IPS DF 4.7 (cell line): ENCODE data around the gene SNRNP70.

Source experiments
- DNase-seq: peaks from one replicate; pipeline ENCODE4 v3.0.0-alpha.2; 2013; ENCODE audit warnings: low spot score; ENCODE audit errors: extremely low read depth

SNRNP70 gene

DNA sequence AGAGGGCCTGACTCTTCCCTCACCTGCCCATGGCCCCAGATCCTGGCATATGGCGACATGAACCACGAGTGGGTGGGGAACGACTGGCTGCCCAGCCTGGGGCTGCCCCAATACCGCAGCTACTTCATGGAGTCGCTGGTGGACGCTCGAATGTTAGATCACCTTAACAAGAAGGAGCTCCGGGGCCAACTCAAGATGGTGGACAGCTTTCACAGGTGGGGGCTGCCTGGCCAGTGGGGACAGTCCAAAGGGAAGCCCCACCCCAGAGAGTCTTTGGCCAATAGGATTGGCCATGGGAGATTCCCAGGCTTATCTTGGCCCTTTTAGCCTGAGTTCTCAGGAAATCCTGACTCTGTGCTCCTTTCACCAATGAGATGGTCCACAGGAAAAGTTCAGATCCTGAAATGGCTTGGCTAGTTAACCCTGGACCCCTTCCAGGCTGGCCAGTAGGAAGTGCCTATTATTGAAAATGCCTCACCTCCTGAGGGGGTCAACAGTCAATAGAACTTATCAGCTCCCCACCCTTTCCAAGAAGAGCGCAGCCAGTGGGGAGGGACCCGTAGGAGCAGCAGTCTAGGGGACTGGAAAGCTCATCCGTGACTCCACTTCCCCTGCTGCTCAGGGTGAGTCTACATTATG lies 62.9 kb downstream of the SNRNP70 start:
- no peak for DNase-seq

GRCh38 chr19:49148784-49149651 lies 63.8 kb downstream of the SNRNP70 start:
- DNase-seq = peak; percentile 88

DNA sequence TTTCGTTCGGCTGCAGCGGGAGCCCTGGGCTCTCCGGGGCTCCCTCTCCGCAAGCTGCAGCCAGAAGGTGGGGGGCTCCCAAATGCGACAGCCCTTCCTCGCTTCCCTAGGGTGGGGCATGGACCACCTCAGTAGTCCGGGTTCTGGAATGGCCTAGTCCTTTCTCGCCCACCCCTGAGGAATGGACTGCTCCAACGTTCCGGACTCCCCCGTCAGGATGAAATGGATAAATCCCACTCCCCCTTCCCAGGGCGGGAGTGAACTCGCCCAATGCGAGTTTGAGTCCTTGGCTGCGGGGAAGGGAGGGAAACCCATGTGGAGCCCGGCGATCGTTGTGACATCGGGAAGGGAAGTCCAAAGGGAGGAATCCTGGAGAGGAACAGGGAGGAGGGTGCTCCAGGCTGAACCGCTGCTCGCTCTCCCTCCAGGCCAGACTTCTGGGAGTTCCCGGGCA lies 64.4 kb downstream of the SNRNP70 start:
- DNase-seq = no peak

- DNase-seq = no peak
Measured at GRCh38 chr19:49150106-49150943, 65.1 kb downstream of the SNRNP70 start.

DNA sequence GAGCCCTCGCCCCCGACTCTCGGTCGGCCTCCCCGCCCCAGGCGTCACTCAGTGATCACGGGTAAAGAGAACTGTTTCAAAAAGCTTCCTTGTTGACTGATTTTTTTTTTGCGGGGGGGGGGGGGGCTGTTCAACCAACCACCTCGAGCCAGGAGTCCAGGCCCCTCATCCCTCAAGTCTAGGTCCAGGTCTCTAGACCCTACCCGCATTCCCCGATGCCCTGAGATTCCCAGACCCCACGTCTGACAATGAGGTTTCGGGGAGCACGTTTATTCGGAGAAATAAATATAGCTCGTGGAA lies 65.6 kb downstream of the SNRNP70 start:
- no peak for DNase-seq

- DNase-seq = peak; percentile 88
Measured at GRCh38 chr19:49151267-49152118, 66.2 kb downstream of the SNRNP70 start.

DNA sequence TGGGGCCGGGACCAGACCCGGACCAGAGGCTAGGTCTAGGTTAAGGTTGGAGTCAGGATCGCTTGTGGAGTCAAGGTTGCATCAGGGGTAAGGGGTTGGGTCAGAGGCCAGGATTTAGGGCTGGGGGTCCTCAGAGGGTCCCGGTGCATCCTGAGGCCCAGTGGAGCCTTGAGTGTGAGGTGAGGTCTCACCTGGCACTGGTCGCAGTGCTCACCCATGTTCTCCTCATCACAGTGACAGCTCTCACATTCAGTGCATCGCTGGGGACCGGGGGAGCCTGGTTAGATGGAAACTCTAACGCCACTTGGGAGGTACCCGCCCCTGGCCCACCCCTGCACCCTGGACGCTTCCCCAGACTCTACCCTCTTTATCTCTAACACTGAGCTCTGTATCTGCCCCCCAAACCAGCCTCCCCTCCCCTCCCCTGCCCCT lies 66.9 kb downstream of the SNRNP70 start:
- DNase-seq = no peak

DNA sequence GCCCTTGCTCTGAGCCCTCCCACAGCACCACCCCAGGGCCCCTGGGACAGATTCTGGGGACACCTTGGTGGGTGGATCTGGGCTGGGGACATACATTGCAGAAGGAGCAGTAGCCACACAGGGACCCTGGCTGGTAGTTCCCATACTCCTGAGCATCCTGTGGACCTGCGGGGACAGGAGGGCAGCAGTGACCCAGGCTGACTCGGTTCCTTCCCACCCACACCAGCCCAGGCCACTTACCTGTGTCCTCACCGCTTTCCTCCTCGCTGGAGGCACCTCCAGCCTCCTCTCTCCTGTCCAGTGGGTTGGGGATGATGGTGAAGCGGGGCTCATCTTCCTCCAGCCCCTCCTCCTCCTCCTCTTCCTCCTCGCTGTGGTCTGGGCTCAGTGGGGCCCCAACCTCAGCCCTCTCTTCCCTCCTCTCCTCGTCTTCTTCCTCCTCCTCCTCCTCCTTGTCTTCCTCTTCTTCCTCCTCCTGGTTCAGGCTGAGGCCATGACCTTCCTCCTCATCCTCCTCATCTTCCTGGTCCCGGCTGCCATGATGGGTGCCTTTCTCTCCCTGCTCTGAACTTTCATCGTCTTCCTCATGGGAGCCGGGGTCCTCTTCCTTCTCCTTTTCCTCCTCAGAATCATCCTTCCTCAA lies 68.0 kb downstream of the SNRNP70 start:
- no peak for DNase-seq

DNA sequence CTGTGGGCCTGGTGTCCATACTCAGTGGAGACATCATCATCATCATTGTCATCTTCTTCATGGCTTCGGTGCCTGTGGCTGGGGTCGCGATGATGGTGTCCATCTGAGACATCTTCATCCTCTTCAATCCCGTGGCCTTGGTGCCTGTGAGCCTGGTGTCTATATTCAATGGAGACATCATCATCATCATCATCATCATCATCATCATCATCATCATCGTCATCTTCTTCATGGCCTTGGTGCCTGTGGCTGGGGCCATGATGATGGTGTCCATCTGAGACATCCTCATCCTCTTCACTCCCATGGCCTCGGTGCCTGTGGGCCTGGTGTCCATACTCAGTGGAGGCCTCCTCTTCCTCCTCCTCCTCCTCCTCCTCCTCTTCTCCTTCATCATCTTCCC lies 69.0 kb downstream of the SNRNP70 start:
- DNase-seq = no peak

DNA sequence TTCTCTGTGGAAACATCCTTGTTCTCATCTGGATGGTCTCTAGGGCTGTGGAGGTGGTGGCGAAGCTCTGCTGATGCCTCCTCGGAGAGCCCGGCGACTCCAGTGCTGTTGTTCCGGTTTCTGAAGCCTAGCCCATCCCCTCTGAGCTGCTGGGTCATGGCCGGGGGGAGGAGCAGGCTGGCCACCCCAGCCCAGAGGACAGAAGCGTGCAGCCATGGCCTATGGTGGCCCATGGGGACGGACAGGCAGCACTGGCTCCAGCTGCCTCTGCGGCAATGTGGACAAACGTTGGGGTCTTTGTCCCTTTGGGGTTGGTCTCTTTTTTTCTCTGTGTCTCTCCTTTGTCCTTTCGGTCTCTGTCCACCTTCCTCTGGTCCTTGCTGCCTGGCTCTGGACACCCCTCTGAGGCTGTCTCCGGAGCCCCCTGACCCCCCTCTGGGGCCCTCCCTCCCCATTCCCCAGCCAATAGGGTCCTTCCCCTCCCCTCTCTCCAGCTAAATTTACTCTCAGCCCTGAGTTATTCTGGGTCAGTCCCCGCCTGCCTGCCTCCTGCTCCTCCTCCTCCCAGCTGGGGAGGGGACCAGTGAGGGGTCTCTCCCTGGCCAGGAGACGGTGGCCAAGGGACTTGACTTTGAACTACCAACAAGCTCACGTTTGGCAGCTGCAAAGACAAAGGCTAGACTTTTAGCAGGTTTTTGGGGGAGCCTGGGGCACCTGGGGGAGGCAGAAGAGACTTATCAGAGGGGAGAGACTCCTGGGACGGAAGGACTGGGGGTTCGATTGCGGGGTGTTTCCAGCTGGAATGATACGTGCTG lies 70.0 kb downstream of the SNRNP70 start, which contains the start of gene HRC:
TSS of gene HRC (minus strand) at position 392 of the 815 bp plus-strand sequence. CDS start at position 233, 159 bp downstream.
- DNase-seq = no peak

GRCh38 chr19:49155820-49156346 lies 70.6 kb downstream of the SNRNP70 start:
- DNase-seq = no peak

DNA sequence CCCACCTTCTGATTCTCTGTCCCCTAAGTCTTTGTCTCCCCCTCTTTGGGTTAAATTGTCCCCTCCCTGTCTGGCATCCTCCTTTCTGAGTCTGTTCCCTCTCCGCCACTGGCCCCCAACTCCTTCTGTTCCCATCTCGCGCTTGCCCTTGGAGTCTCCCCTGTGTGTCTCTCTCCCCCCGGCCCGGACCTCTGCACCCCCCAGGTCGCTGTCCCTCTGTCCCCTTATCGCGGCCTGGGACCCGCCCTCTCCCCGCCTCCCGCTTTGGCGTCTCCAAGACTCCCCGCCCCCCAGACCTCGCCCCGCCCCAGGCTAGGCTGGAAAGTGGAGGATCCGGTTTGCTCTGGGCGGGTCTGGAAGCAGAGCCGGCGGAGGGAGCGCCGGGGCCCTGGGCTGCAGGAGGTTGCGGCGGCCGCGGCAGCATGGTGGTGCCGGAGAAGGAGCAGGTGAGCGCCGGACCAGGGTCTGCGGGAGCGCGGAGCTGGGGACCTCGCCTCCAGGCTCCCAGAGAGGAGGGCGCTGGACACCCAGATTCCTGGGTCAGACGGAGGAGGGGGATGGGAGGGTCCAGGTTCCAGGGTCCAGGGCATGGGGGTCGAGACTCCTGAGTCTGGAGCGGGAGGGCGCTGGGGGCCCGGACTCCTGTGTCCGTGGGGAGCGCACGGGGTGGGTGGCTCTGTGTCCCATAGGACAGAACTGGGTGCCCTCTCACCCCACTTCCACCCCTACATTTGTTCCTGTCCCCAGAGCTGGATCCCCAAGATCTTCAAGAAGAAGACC lies 72.4 kb downstream of the SNRNP70 start, which contains the start of gene TRPM4:
TSS of gene TRPM4 (plus strand) at position 348 of the 780 bp plus-strand sequence. CDS start at position 423, 75 bp downstream.
- DNase-seq = no peak
